Measurements from ENCODE around the gene CNIH4. TPM values are rescaled to one million over a fixed set of nuclear protein-coding genes. Genes with fewer than 3 reads are reported as not detected.

Gene CNIH4
- total RNA-seq, 1 experiment from 2014 or later = 104 TPM

DNA sequence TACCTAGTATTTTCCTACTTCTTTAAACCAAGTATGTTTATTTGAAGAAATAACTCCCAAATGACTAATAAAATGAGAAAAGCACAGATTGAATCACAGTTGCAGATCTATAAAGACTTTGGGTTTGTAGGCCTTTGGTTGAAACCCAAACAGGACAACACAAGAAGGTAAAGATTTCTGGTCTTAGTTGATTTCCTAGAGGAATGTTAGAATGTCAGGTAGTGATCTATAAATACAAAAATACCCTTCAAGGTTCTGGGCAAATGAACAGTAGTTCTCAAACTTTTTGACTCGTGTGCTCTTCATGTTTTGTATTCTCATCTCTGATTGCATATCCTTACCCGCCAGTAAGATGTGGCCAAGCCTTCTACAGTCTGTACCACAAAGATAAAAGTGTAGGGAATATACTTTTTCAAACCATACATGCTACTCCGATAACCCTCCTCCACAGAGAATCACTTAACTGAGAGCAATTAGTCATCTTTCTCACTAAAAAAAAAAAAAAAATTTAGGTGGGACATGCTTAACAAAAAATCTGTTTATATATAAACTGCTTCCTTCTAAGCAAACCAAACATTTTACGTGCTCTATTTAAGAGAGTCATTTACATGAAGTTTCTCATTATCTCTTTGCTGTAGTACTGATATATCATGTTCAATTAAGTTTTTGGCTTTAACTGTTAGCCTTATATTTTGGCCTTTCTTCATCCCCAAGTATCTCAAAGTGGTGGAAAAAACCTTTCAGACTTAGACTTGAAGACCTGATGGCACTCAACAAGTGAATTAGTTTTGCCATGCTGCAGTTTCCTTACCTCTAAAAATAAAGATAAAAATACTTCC, 36.0 kb downstream of the CNIH4 start:
- no peak overlapping the region for H3K14ac ChIP-seq (ENCODE audit: insufficient read depth, low read length)
- DNase-seq = no peak
- H3K4ac ChIP-seq (ENCODE audit: low read depth, low read length) = no peak overlapping the region
- no peaks in the 10 kb centered on the region for H3K79me1 ChIP-seq (ENCODE audit: insufficient read depth, low read depth, low read length, poor library complexity, severe bottlenecking)
- H4K5ac ChIP-seq (ENCODE audit: insufficient read length, low read depth, low read length) = no peak overlapping the region
- peaks cover 47 to 93% (median 92%) of the 10 kb centered on the region in 3 experiments; a peak in 6 of 7 replicates for H3K36me3 Mint-ChIP-seq (ENCODE audit: insufficient read depth in 1 of 3, low read depth in 3 of 3)
- H3K4me1 ChIP-seq (ENCODE audit: insufficient read depth, low read length) = no peaks in the 10 kb centered on the region
- H3K27me3 ChIP-seq (ENCODE audit: insufficient read depth, low read length) = no peaks in the 10 kb centered on the region
- 0 out of 7 replicates have a peak overlapping the region, but pooled peaks of 1 of the 3 experiments have one; percentile 23 for H3K27ac Mint-ChIP-seq
- no peaks in the 10 kb centered on the region for H3K27me3 Mint-ChIP-seq (ENCODE audit: low read depth)
- H2AFZ ChIP-seq (ENCODE audit: low read length) = no peak overlapping the region
- H3K23me2 ChIP-seq (ENCODE audit: insufficient read length, low read depth, low read length, poor library complexity, severe bottlenecking) = no peaks in the 10 kb centered on the region
- no peak overlapping the region for H2BK12ac ChIP-seq (ENCODE audit: insufficient read length, low read depth, low read length)
- TF ChIP-seq, protein P1, sequence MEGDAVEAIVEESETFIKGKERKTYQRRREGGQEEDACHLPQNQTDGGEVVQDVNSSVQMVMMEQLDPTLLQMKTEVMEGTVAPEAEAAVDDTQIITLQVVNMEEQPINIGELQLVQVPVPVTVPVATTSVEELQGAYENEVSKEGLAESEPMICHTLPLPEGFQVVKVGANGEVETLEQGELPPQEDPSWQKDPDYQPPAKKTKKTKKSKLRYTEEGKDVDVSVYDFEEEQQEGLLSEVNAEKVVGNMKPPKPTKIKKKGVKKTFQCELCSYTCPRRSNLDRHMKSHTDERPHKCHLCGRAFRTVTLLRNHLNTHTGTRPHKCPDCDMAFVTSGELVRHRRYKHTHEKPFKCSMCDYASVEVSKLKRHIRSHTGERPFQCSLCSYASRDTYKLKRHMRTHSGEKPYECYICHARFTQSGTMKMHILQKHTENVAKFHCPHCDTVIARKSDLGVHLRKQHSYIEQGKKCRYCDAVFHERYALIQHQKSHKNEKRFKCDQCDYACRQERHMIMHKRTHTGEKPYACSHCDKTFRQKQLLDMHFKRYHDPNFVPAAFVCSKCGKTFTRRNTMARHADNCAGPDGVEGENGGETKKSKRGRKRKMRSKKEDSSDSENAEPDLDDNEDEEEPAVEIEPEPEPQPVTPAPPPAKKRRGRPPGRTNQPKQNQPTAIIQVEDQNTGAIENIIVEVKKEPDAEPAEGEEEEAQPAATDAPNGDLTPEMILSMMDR (conservative IDR thresholded peaks at IDR 0.05) = no peak
- H2AK5ac ChIP-seq (ENCODE audit: insufficient read length, low read length) = no peak overlapping the region
- no peak overlapping the region for H3K56ac ChIP-seq (ENCODE audit: insufficient read length, low read depth, low read length)
- no peak overlapping the region for H3K4me2 ChIP-seq (ENCODE audit: insufficient read depth, insufficient read length, low read length)
- no peaks in the 10 kb centered on the region for H3K9me3 ChIP-seq (ENCODE audit: control insufficient read depth, low read depth, low read length)
- H3K4me1 Mint-ChIP-seq = no peaks in the 10 kb centered on the region
- no peak overlapping the region for H2BK20ac ChIP-seq (ENCODE audit: low read depth, low read length, poor library complexity, severe bottlenecking)
- no peaks in the 10 kb centered on the region for H4K20me1 ChIP-seq (ENCODE audit: control insufficient read depth, insufficient read depth, insufficient read length)
- H2BK5ac ChIP-seq (ENCODE audit: insufficient read length, low read length) = no peak overlapping the region
- no peak overlapping the region for H2BK15ac ChIP-seq (ENCODE audit: low read depth, low read length)
- H2BK120ac ChIP-seq (ENCODE audit: low read depth, low read length, poor library complexity, severe bottlenecking) = no peak overlapping the region
- H4K8ac ChIP-seq (replicated peaks; ENCODE audit: insufficient read length, low read depth, low read length) = no peak overlapping the region
- no peak overlapping the region for H3K4me3 Mint-ChIP-seq
- no peak overlapping the region for H3K9ac ChIP-seq (ENCODE audit: extremely low read depth, insufficient read length, low read length)
- H3K9me3 Mint-ChIP-seq = no peaks in the 10 kb centered on the region
- WGBS (ENCODE audit: extremely low coverage, insufficient read length, low lambda C conversion rate) = no CpG with 5 or more reads among the region's 4 CpGs
- H3K79me2 ChIP-seq (ENCODE audit: insufficient read depth, low read length) = no peaks in the 10 kb centered on the region
- H3K18ac ChIP-seq (ENCODE audit: insufficient read length, low read depth, low read length) = no peak overlapping the region
- no peak overlapping the region for H4K91ac ChIP-seq (ENCODE audit: insufficient read length, low read depth, low read length)
- H3K27ac ChIP-seq (ENCODE audit: insufficient read length, low read depth, low read length) = no peak overlapping the region
- H3T11ph ChIP-seq (ENCODE audit: low read length) = no peak overlapping the region
- H3K23ac ChIP-seq (ENCODE audit: insufficient read length, low read depth, low read length) = no peak overlapping the region

Data from H9 (cell line).